Fibroblast of lung (primary cell): ENCODE measurements around the gene CCND3. TPM values are rescaled to one million over a fixed set of nuclear protein-coding genes. Genes with fewer than 3 reads are reported as not detected.

Experiments used
- DNase-seq, 2 donors: peaks; one replicate each; pipeline versions ENCODE4 v3.0.0 to v3.0.0-alpha.2; 2010; ENCODE audit warnings: low read depth in 2 of 2
- H2AFZ ChIP-seq: 2 replicates; pipeline ENCODE4 v1.5.1; 2012; ENCODE audit warnings: low read length, control low read depth, inconsistent platforms
- H3K27ac ChIP-seq: 2 replicates; pipeline ENCODE4 v1.5.1; 2011; ENCODE audit warnings: low read length, control low read depth; ENCODE audit not compliant: insufficient read depth
- H3K27me3 ChIP-seq: 2 replicates; pipeline ENCODE4 v1.5.1; 2011; ENCODE audit warnings: mild to moderate bottlenecking, low read length; ENCODE audit not compliant: control insufficient read depth, insufficient read depth
- H3K36me3 ChIP-seq: 2 replicates; pipeline ENCODE4 v1.5.1; 2011; ENCODE audit warnings: low read length; ENCODE audit not compliant: control insufficient read depth, insufficient read depth
- H3K4me1 ChIP-seq: 2 replicates; pipeline ENCODE4 v1.5.1; 2011; ENCODE audit warnings: low read length; ENCODE audit not compliant: control insufficient read depth, insufficient read depth; ENCODE audit errors: extremely low read depth
- H3K4me2 ChIP-seq: 2 replicates; pipeline ENCODE4 v1.5.1; 2011; ENCODE audit warnings: low read length, control low read depth; ENCODE audit not compliant: insufficient read depth; ENCODE audit errors: extremely low read depth
- H3K4me3 ChIP-seq, 4 experiments: fragments of 200-600 bp in 1 of 4; sonication (generic) in 1 of 4; replicated peaks in 1 of 4; 2 replicates each; pipeline ENCODE4 v1.5.1; 2011 to 2016; ENCODE audit warnings: low read length in 4 of 4, low read depth in 3 of 4, mild to moderate bottlenecking in 3 of 4, control low read depth in 2 of 4, inconsistent platforms in 1 of 4, mixed read lengths in 1 of 4; ENCODE audit not compliant: insufficient read depth in 1 of 4; ENCODE audit errors: control extremely low read depth in 1 of 4
- H3K79me2 ChIP-seq: 2 replicates; pipeline ENCODE4 v1.5.1; 2012; ENCODE audit warnings: mild to moderate bottlenecking, low read length, inconsistent platforms; ENCODE audit not compliant: control insufficient read depth, insufficient read depth
- H3K9ac ChIP-seq: 2 replicates; pipeline ENCODE4 v1.5.1; 2011; ENCODE audit warnings: mild to moderate bottlenecking, low read length, control low read depth; ENCODE audit not compliant: insufficient read depth
- H3K9me3 ChIP-seq: 2 replicates; pipeline ENCODE4 v1.5.1; 2012; ENCODE audit warnings: low read depth, low read length; ENCODE audit not compliant: control insufficient read depth, insufficient read depth
- H4K20me1 ChIP-seq: 2 replicates; pipeline ENCODE4 v1.5.1; 2011; ENCODE audit warnings: low read length; ENCODE audit not compliant: control insufficient read depth, insufficient read depth; ENCODE audit errors: extremely low read depth
- EZH2 ChIP-seq: IDR thresholded peaks from 2 replicates; pipeline ENCODE4 v1.5.1; 2012; ENCODE audit warnings: low read length, control low read depth, mild to moderate bottlenecking; ENCODE audit errors: missing control alignments
- polyA plus RNA-seq, 2 donors: library from polyadenylated mRNA; depleted of rRNA in 1 of 2; stranded (reverse) in 1 of 2; unstranded in 1 of 2; fragments of >200 nt; gene quantifications; 2 replicates each; pipeline ENCODE4 v1.2.1, GENCODE V29; 2011 to 2012; ENCODE audit warnings: missing spikeins in 1 of 2
- total RNA-seq: library from RNA; depleted of rRNA; stranded (reverse); fragments of >200 nt; gene quantifications from 2 replicates; pipeline ENCODE4 v1.2.1, GENCODE V29; 2014
- TF ChIP-seq, protein P1 (sequence below), 2 donors: IDR thresholded peaks in 1 of 2; conservative IDR thresholded peaks in 1 of 2; 1 replicate in 1 of 2; 2 replicates in 1 of 2; pipeline ENCODE4 v1.5.1; 2011 to 2012; ENCODE audit warnings: low read length in 2 of 2, control low read depth in 1 of 2, inconsistent platforms in 1 of 2, low read depth in 1 of 2, mild to moderate bottlenecking in 1 of 2

Gene CCND3
- total and polyA plus RNA-seq, 2 donors (not counting 1 experiment from before 2014, with no cell fraction given): 15.0 to 29.6 TPM

DNA sequence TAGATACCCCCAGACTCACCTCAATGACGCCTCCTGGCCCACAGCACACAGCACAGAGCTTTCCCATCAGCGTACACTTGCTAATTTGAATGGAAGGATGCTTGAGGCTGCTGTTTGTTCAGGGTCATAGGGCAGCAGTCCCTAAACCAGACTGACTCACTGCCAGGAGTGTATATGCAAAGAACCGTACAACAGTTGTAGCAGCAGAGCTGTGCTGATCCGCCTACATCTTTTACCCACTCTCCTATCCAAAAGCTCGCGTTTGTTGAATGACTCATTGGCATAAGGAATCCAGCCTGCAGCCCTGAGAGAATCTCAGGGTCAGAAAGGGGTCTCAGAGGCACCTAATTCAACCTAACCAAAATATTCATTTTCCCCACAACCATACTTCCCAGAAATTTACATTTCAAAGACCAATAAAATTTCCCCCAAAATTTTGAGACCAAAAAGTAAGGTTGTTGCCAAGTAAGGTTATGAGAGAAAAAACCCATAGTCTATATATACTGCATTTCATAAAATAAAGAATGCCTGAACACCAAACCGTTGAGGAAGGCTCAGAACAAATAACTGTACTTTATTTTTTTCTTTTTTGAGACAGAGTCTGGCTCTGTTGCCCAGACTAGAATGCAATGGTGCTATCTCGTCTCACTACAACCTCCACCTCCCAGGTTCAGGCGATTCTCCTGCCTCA, 35.3 kb upstream of the CCND3 start:
- Histone ChIP-seq H3K36me3 (no peaks in the 10 kb centered on the region), H3K27ac (no peak overlapping the region), H3K9me3 (no peaks in the 10 kb centered on the region), H3K79me2 (no peaks in the 10 kb centered on the region), H4K20me1 (no peaks in the 10 kb centered on the region), H3K4me3 (no peak overlapping the region), H3K9ac (no peak overlapping the region), H2AFZ (no peak overlapping the region), H3K4me2 (no peak overlapping the region), H3K27me3 (no peaks in the 10 kb centered on the region), H3K4me1 (no peaks in the 10 kb centered on the region)
- TF ChIP-seq, protein P1, sequence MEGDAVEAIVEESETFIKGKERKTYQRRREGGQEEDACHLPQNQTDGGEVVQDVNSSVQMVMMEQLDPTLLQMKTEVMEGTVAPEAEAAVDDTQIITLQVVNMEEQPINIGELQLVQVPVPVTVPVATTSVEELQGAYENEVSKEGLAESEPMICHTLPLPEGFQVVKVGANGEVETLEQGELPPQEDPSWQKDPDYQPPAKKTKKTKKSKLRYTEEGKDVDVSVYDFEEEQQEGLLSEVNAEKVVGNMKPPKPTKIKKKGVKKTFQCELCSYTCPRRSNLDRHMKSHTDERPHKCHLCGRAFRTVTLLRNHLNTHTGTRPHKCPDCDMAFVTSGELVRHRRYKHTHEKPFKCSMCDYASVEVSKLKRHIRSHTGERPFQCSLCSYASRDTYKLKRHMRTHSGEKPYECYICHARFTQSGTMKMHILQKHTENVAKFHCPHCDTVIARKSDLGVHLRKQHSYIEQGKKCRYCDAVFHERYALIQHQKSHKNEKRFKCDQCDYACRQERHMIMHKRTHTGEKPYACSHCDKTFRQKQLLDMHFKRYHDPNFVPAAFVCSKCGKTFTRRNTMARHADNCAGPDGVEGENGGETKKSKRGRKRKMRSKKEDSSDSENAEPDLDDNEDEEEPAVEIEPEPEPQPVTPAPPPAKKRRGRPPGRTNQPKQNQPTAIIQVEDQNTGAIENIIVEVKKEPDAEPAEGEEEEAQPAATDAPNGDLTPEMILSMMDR (conservative IDR thresholded peaks at IDR 0.05 in 1 of 2, IDR thresholded peaks at IDR 0.05 in 1 of 2; ENCODE audit: low read depth in 1 of 2, low read length in 2 of 2): no peak
- TF ChIP-seq EZH2: no peak
- DNase-seq: peak; percentile 64 to 89

DNA sequence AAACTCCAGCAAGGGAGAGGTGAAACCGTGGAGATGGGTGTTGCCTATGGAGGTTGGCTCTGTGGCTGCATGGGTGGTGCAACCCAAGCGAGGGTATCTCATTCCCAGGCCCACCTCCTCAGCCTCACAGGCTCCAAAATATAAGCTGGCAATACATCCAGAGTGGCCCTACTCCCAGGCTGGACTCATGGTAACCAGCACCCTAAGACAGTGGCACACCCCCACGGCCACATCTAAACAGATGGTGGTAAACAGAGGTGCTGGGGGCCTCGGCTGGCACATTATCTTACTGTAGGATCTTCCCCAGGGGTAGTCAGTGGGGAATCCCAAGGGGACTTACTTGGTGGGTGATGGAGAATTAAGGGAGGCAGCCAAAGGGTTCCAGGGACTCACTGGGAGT, 33.7 kb upstream of the CCND3 start:
- Histone ChIP-seq H3K27me3 (no peaks in the 10 kb centered on the region), H3K27ac (no peak overlapping the region), H3K79me2 (no peaks in the 10 kb centered on the region), H3K9ac (no peak overlapping the region), H3K4me3 (no peak overlapping the region), H3K4me2 (no peak overlapping the region), H3K36me3 (no peaks in the 10 kb centered on the region), H4K20me1 (no peaks in the 10 kb centered on the region), H2AFZ (no peak overlapping the region), H3K4me1 (no peaks in the 10 kb centered on the region), H3K9me3 (no peaks in the 10 kb centered on the region)
- no peak for DNase-seq
- no peak for TF ChIP-seq EZH2
- TF ChIP-seq, protein P1 (conservative IDR thresholded peaks at IDR 0.05 in 1 of 2, IDR thresholded peaks at IDR 0.05 in 1 of 2; ENCODE audit: low read depth in 1 of 2, low read length in 2 of 2): no peak

DNA sequence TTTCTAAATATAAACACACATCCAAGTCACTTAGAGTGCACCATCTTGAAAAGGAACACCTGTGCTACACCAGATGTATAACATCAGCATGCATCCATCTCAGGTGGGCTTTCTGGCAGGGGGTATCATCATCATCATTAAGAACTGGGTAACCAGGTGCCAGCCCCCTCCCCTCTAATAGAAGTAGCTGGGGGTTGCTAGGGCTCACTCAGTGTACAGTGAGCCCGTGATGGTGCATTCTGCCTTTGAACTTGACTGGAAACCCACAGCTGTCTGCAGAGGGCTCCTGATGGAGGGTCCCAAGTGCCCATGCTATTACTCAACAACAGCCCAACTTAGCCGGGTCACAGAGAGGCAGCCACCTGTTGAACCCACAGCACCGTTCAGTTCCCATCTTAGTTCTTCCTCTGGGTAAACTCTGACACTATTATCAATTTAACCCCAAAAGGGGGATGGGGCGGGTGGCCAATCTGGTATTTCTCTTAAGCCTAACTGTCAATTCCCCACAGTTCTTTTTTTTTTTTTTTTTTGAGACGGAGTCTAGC, 32.7 kb upstream of the CCND3 start:
- H3K27me3 ChIP-seq: no peaks in the 10 kb centered on the region
- no peak overlapping the region for H2AFZ ChIP-seq
- H3K4me1 ChIP-seq: no peaks in the 10 kb centered on the region

More for the DNA sequence above, 32.7 kb upstream of the CCND3 start:
- Histone ChIP-seq H3K36me3 (no peaks in the 10 kb centered on the region), H4K20me1 (no peaks in the 10 kb centered on the region), H3K9me3 (no peaks in the 10 kb centered on the region), H3K79me2 (no peaks in the 10 kb centered on the region), H3K9ac (no peak overlapping the region), H3K27ac (no peak overlapping the region), H3K4me3 (no peak overlapping the region), H3K4me2 (no peak overlapping the region)
- no peak for DNase-seq
- TF ChIP-seq, protein P1 (conservative IDR thresholded peaks at IDR 0.05 in 1 of 2, IDR thresholded peaks at IDR 0.05 in 1 of 2; ENCODE audit: low read depth in 1 of 2, low read length in 2 of 2): no peak
- TF ChIP-seq EZH2: no peak
